NCI-H2227 (cell line): ENCODE results near the gene MYCBP2.

Source experiments
- DNase-seq: peaks from one replicate; lab custom pipeline; 2025; ENCODE audit not compliant: unreplicated experiment; lab: John Stamatoyannopoulos, UW

MYCBP2 gene

GRCh38 chr13:77114271-77114670 is 212.6 kb downstream of the MYCBP2 start:
- no peak for DNase-seq

GRCh38 chr13:77113496-77113895 is 213.4 kb downstream of the MYCBP2 start:
- no peak for DNase-seq

DNA sequence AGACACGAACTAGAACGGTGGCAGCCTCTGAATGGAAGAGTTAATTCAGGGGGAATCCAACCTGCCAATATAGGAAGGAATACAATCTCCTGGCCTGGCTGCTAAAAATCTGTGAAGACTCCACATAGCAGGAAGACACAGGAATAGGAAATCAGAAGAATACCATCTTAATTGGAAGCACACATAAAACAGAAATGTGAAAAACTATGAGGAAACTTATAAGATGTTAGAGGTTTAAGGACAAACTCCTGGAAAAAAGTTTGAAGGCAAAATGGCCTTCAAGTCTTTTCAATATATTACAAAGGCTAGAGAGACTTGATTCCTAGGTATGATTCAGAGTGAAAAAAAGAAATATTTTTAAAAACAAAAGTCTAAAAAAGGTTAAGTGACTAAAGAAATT is 221.8 kb downstream of the MYCBP2 start:
- no peak for DNase-seq

GRCh38 chr13:77099415-77099814 is 227.5 kb downstream of the MYCBP2 start:
- no peak for DNase-seq

GRCh38 chr13:77095288-77095687 is 231.6 kb downstream of the MYCBP2 start:
- no peak for DNase-seq

DNA sequence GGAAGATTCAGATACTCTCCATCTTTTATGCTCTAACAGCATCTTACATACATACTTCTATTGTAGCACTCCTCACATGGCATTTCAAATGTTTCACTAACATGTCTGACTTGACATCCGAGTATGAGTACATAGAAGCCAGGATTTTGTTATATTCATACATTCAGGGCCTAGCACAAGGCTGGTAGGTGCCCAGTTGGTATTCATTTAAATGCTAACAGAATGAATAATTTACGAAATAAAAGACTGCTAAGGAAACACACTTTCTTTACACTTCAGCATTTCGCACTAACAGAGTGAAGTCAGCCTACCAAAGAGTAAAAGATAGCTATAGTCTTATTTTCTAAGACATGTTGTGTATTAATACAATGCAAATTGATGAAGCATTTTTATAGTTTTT is 232.1 kb downstream of the MYCBP2 start:
- DNase-seq = no peak

GRCh38 chr13:77093735-77094134 is 233.2 kb downstream of the MYCBP2 start:
- DNase-seq = no peak

- DNase-seq = no peak
Observed at GRCh38 chr13:77084755-77085154, 242.1 kb downstream of the MYCBP2 start.

- DNase-seq = no peak
Observed at GRCh38 chr13:77079902-77080413, 246.9 kb downstream of the MYCBP2 start.

DNA sequence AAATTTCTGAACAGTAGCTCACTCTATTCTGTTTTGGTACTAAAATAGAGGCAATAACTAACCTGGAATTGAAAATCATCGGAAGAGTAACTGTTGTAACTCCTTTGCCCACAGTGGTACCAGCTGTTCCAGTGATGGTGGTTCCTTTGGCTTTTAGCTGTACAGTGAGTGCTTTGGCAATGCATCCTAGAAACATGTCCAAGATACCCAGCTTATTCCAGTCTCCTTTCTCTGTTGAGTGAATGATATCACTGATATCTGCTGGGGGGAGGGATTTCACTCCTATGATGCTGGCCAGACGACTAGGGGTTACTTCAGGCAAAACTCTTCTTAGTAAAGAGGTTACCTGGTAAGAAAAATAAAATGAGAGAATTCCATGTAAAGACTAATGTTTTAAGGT is 259.4 kb downstream of the MYCBP2 start:
- DNase-seq = no peak

DNA sequence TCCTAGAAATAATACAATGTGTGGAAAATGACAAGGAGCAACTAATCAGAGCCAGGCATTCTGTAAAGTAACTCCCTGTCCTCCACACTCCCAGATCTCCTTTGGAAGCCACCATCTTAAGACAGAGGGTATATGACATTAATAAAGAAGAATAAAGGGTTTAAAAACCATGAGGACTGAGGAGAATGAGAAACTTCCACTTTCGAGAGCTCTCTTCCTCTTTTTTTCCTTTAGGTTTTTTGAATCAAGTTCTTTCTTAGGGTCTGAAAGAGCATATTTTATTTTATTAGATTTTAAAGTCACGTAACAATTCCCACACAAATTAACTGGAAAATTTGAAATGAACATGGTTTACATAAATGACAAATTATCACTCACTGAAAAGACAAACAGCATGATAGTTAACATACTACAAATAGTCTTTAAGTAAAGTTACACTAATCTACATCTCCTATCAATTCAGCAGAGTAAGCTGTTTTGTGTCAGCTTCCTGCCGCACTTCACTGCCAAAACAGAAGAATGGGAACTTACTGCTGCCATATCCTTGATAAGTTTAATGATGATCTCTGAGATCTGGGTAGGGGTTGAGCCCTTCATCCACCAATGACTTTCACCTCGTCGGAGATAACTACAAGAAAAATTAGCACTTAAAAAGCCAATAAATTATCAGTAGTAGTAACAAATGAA is 261.3 kb downstream of the MYCBP2 start:
- no peak for DNase-seq

DNA sequence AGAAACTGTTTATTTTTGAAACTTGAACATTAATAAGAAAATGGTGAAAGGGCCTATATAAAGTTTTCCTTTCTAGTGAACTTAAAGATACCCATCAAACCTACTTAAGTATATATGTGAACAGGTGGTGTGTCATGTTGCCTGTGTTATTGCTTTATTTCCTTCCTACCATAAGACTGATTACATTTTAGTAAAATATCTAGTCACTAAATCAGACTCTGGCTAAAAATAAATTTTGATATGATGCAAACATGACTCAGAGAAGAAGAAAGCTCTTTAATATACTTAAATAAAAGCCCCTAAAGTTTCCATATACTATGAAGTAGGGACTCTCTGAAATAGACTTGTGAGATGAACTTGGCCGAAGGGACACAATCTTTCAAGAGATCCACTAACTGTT is 264.8 kb downstream of the MYCBP2 start:
- DNase-seq = no peak

DNA sequence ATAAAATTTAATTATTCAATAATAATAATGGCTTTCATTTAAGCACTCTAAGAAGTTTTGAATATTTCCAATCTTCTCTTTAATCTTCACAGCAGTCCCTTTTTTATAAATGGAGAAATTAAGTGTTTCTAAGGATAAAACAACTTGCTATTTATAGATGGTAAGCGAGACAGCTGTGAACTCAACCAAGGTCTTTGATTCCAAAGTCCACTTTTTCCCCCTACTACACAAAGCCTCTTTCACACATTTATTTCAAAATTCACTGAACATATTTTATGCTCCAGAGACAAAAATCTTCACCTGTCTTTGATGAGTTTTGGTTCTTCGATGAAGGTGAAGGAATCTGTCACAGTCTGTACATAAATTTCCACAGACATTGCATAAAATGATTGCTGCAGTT is 265.5 kb downstream of the MYCBP2 start:
- no peak for DNase-seq

DNA sequence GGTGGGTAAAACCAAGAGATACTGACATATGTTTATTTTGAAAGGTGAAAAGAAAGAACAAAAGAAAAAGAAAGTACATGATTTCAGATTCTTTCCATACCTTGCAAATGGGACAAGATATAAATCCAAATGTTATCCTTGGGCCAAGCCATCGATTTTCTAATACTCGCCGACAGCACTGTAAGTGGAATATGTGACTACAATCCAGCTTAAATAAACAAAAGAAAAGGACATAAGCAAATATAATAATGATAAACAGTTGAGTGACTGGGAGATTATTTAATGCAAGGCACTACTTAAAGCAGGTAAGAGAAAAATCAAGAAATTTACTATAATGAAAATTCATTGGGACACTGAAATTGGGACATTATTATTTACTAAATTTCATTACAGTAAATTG is 270.0 kb downstream of the MYCBP2 start:
- no peak for DNase-seq

GRCh38 chr13:77056382-77056781 is 270.5 kb downstream of the MYCBP2 start:
- no peak for DNase-seq

DNA sequence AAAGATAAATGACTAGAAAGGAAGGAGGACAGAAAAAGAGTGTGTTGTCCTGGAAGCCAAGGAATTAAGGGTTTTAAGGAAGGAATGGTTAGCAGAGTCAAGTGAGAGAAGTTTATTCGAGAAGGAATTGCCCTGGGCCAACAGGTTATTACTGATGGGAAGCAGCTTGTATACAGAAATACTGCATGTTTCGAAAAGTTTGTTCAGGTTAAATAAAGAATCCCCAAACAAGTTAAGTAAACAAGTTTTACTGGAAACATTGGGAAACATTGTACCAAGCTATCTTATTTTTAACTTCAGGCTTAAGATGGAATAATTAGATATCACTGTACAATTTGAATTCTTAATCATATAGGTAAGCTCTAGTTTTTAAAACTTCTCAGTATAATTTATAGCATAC is 271.7 kb downstream of the MYCBP2 start:
- no peak for DNase-seq

DNA sequence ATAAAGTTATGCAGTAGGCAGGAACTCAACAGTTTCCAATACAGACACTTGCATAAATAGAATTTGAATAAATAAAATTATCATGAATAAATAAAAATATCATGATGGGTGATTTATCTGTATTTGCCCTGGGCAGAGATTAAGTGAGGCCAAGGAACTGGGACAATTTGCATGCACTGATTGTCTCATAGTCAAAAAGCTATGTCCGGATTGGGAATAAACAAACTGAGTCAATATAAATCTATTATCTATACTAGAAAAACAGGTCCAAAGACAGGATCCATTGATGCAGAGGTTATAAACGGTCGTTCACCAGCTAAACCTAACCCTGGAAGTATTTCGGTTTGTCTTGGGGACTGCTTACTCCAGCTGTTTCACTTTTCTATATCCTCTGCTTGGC is 273.7 kb downstream of the MYCBP2 start:
- DNase-seq = no peak

DNA sequence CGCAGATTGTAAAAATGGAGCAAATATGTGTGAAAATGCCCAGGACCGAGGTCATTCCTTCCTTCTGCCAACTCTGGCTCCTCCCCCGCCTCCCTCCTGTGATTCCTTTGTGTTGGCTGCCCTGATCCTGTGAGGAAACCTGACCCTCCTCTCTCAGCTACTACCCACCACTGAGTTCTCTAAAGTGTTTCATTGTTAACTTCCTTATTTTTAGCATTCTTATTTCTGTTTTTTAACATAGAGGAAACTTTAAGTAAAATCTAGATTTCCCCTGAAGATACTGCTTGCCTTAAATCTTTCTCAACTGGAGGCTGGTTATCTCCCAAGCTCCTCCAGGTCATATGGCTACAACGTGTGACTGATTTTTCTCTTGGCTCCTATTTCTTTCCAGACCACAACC is 278.2 kb downstream of the MYCBP2 start:
- DNase-seq = no peak

DNA sequence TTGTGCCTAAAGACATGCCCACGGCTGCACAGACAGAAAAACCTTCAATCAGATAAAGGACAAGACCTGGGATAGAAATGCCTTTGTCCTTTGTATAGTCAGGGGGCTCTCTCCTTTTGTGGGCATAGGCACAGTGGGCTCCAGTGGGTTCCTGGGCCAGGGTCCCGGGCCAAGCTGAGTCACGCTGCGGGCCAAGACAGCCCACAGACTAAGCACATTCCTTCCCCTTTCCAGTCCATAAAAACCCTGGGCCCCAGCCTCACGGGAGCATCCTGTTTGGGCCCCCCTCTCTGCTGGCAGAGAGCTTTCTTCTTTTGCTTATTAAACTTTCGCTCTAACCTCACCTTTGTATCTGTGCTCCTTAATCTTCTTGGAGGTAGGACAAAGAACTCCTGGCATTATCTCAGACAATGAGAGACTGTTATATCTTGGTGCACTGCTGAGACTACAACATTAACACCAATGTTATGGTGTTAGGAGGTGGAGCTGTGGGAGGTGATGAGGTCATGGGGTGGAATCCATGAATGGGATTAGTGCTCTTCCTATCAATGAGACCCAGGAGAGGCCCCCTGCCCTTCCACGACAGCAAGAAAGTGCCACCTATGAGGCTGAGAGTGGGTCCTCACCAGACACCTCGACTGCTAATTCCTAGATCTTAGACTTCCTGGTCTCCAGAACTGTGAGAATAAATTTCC is 279.1 kb downstream of the MYCBP2 start:
- DNase-seq = no peak

- DNase-seq = no peak
Observed at GRCh38 chr13:77042566-77043177, 284.2 kb downstream of the MYCBP2 start.

- DNase-seq = no peak
Observed at GRCh38 chr13:77040835-77041234, 286.1 kb downstream of the MYCBP2 start.

GRCh38 chr13:77040076-77040475 is 286.8 kb downstream of the MYCBP2 start:
- no peak for DNase-seq
